ENCODE data around the gene SYNDIG1. TPM values are rescaled to one million over a fixed set of nuclear protein-coding genes. Genes with fewer than 3 reads are reported as not detected.
A peak's percentile ranks its signal among the peaks of the same experiment; 100 is the strongest.

SYNDIG1 gene
- total RNA-seq, 1 donor from 2014 or later: 13.7 TPM

DNA sequence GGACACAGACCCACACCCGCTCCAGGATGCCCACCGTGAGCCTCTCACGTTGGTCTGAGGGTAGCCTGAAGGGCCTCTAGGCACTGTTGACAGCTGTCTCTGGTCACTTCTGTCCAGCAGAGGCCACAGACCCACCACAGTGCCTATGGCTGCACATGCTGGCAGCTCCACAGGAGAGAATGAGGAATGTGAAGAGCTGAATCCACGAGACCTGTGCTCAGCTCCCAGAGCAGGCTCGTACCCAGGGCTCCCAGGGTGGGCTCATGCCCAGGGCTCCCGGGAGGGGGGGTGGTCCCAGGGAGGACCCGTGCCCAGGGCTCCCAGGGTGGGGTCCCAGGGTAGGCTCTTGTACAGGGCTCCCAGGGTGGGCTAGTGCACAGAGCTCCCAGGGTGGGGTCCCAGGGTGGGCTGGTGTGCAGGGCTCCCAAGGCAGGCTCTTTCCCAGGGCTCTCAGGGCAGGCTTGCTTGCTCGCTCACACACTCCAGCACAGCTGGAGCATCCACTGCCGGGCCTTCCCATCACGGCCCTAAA, 201.0 kb downstream of the SYNDIG1 start:
- no peaks in the 10 kb centered on the region for H3K27me3 ChIP-seq
- intact Hi-C loops (cut with DNase I): no loop called here
- TF ChIP-seq, protein P1, sequence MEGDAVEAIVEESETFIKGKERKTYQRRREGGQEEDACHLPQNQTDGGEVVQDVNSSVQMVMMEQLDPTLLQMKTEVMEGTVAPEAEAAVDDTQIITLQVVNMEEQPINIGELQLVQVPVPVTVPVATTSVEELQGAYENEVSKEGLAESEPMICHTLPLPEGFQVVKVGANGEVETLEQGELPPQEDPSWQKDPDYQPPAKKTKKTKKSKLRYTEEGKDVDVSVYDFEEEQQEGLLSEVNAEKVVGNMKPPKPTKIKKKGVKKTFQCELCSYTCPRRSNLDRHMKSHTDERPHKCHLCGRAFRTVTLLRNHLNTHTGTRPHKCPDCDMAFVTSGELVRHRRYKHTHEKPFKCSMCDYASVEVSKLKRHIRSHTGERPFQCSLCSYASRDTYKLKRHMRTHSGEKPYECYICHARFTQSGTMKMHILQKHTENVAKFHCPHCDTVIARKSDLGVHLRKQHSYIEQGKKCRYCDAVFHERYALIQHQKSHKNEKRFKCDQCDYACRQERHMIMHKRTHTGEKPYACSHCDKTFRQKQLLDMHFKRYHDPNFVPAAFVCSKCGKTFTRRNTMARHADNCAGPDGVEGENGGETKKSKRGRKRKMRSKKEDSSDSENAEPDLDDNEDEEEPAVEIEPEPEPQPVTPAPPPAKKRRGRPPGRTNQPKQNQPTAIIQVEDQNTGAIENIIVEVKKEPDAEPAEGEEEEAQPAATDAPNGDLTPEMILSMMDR (IDR thresholded peaks at IDR 0.05): no peak

GRCh38 chr20:24670981-24671380, 201.6 kb downstream of the SYNDIG1 start:
- no peaks in the 10 kb centered on the region for H3K9me3 ChIP-seq
- H3K27ac ChIP-seq: no peak overlapping the region
- H3K4me1 ChIP-seq: peaks cover 4 to 7% of the 10 kb centered on the region in 2 donors
- intact Hi-C loops (cut with DNase I): no loop called here
- no peaks in the 10 kb centered on the region for H3K36me3 ChIP-seq
- H3K27me3 ChIP-seq: no peaks in the 10 kb centered on the region
- TF ChIP-seq, protein P1 (IDR thresholded peaks at IDR 0.05): no peak
- H3K4me3 ChIP-seq: no peak overlapping the region
- no peak for DNase-seq (ENCODE audit: low spot score in 2 of 2)

More for the DNA sequence above, 201.0 kb downstream of the SYNDIG1 start:
- H3K9me3 ChIP-seq: no peaks in the 10 kb centered on the region
- peaks cover 4 to 7% of the 10 kb centered on the region in 2 donors for H3K4me1 ChIP-seq
- H3K27ac ChIP-seq: no peak overlapping the region
- no peak for DNase-seq (ENCODE audit: low spot score in 2 of 2)
- no peak overlapping the region for H3K4me3 ChIP-seq
- H3K36me3 ChIP-seq: no peaks in the 10 kb centered on the region

DNA sequence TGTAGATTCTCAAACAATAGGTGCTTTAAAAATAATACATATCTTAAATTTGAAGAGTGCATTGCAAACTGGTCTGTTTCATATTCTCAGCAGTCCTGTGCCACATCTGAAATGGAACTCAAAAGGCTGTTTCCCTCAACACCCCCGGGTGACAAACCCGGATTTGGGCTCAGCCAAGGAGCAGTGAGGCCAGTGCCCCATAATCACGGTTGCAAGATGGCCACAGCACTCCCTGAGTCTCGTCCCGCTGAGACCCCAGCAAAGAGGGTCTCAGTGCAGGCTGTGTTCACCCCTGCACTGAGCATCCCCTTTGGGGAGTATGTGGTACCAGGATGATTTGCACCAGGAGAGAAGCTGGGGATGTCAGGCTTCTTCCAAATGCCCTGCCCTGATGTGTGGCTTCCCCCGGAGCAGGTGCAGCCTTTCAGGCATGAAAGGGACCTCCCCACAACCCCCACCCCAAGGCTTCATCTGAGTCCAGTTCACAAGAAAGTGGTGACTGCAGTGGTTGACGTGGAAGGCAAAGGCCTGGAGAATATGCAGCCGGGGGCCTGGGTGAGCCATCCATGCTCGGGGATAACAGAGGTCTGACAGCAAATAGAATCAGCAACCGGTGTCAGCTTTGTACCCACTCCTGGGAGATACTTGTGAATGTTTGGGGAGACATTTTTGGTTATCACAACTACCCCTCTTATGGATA, 202.9 kb downstream of the SYNDIG1 start:
- H3K4me3 ChIP-seq: no peak overlapping the region
- no peaks in the 10 kb centered on the region for H3K27me3 ChIP-seq
- intact Hi-C loops (cut with DNase I): no loop called here
- TF ChIP-seq, protein P1 (IDR thresholded peaks at IDR 0.05): no peak
- peak overlapping the region; percentile 26 to 45 for H3K27ac ChIP-seq
- peaks cover 4 to 7% of the 10 kb centered on the region in 2 donors for H3K4me1 ChIP-seq
- H3K9me3 ChIP-seq: no peaks in the 10 kb centered on the region
- DNase-seq (ENCODE audit: low spot score in 2 of 2): peak in 1 of 2 donors; percentile 52
- H3K36me3 ChIP-seq: no peaks in the 10 kb centered on the region

GRCh38 chr20:24672886-24673677, 203.7 kb downstream of the SYNDIG1 start:
- Histone ChIP-seq H3K4me3 (no peak overlapping the region), H3K27ac (peak overlapping the region; percentile 27 to 40)
- intact Hi-C loops (cut with DNase I): no loop called here

More at GRCh38 chr20:24672886-24673677, 203.7 kb downstream of the SYNDIG1 start:
- Histone ChIP-seq H3K27me3 (no peaks in the 10 kb centered on the region), H3K9me3 (no peaks in the 10 kb centered on the region), H3K36me3 (no peaks in the 10 kb centered on the region), H3K4me1 (peaks cover 4 to 7% of the 10 kb centered on the region in 2 donors)
- TF ChIP-seq, protein P1 (IDR thresholded peaks at IDR 0.05): no peak
- peak in 1 of 2 donors; percentile 61 for DNase-seq (ENCODE audit: low spot score in 2 of 2)

All from ascending aorta (tissue), 2 donors.